ENCODE data around the gene KLHL2.
"Not testable (repeated sequence)": the region's sequence is repeated elsewhere in the genome, so short reads cannot be mapped to it uniquely, and the experiment has no call there.

The KLHL2 gene

GRCh38 chr4:165207431-165208220 lies at the start of gene KLHL2:
Gene KLHL2, plus strand, starts transcription at chr4:165207561. Its CDS starts 316 bp downstream, at chr4:165207877.
- DNase-seq = peak; percentile 86

GRCh38 chr4:165158762-165159161 lies 48.6 kb upstream of the KLHL2 start:
- no peak for DNase-seq

GRCh38 chr4:165164257-165164656 lies 43.1 kb upstream of the KLHL2 start:
- no peak for DNase-seq

GRCh38 chr4:165166872-165167271 lies 40.5 kb upstream of the KLHL2 start:
- DNase-seq = not testable (repeated sequence)

GRCh38 chr4:165167650-165168049 lies 39.7 kb upstream of the KLHL2 start:
- DNase-seq = no peak

GRCh38 chr4:165170819-165171218 lies 36.5 kb upstream of the KLHL2 start:
- DNase-seq = no peak

- not testable (repeated sequence) for DNase-seq
Measured at GRCh38 chr4:165175470-165175869, 31.9 kb upstream of the KLHL2 start.

- no peak for DNase-seq
Measured at GRCh38 chr4:165175879-165176278, 31.5 kb upstream of the KLHL2 start.

GRCh38 chr4:165177725-165178666 lies 29.4 kb upstream of the KLHL2 start:
- no peak for DNase-seq

GRCh38 chr4:165184220-165184619 lies 23.1 kb upstream of the KLHL2 start:
- no peak for DNase-seq

GRCh38 chr4:165184998-165185397 lies 22.4 kb upstream of the KLHL2 start:
- not testable (repeated sequence) for DNase-seq

GRCh38 chr4:165185448-165185847 lies 21.9 kb upstream of the KLHL2 start:
- no peak for DNase-seq

GRCh38 chr4:165190591-165191347 lies 16.6 kb upstream of the KLHL2 start:
- no peak for DNase-seq

- DNase-seq = no peak
Measured at GRCh38 chr4:165191348-165191656, 16.1 kb upstream of the KLHL2 start.

GRCh38 chr4:165191814-165192499 lies 15.4 kb upstream of the KLHL2 start:
- no peak for DNase-seq

- DNase-seq = no peak
Measured at GRCh38 chr4:165192500-165192898, 14.9 kb upstream of the KLHL2 start.

GRCh38 chr4:165192956-165193355 lies 14.4 kb upstream of the KLHL2 start:
- no peak for DNase-seq

GRCh38 chr4:165194368-165194767 lies 13.0 kb upstream of the KLHL2 start:
- DNase-seq = no peak

GRCh38 chr4:165198329-165198728 lies 9.0 kb upstream of the KLHL2 start:
- DNase-seq = no peak

GRCh38 chr4:165199286-165199685 lies 8.1 kb upstream of the KLHL2 start:
- DNase-seq = no peak

- no peak for DNase-seq
Measured at GRCh38 chr4:165199722-165200121, 7.6 kb upstream of the KLHL2 start.

- no peak for DNase-seq
Measured at GRCh38 chr4:165201806-165202205, 5.6 kb upstream of the KLHL2 start.
